ENCODE measurements around the gene FGFR4.
A peak's percentile ranks its signal among the peaks of the same experiment; 100 is the strongest.

FGFR4 gene

GRCh38 chr5:177130211-177131018, 43.7 kb downstream of the FGFR4 start:
- Histone ChIP-seq H3K27ac (no peak overlapping the region), H3K4me1 (peaks cover 39% of the 10 kb centered on the region), H4K20me1 (no peaks in the 10 kb centered on the region), H3K9me3 (no peaks in the 10 kb centered on the region), H3K9ac (no peak overlapping the region), H3K4me3 (no peak overlapping the region), H3K27me3 (no peaks in the 10 kb centered on the region), H3K36me3 (peaks cover 4% of the 10 kb centered on the region), H3K4me2 (no peak overlapping the region)
- no peak for TF ChIP-seq Cebpa-rat (IDR thresholded peaks at IDR 0.05)

DNA sequence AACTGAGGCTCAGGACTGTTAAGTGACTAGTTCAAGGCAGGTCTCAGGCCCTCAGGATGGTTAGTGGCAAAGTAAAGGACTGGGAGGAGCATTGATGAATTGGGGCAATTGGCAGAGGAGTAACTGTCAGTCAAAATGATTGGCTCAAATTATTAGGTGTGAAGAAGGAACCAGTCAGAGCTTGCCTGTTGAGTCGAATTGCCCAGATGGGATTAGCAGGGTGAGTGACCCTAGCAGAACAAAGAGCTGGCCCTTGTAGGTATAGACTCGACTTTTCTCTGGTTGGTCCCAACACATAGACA, 44.3 kb downstream of the FGFR4 start:
- Histone ChIP-seq H3K9me3 (no peaks in the 10 kb centered on the region), H3K4me1 (peaks cover 43% of the 10 kb centered on the region), H3K27me3 (no peaks in the 10 kb centered on the region), H3K36me3 (peaks cover 10% of the 10 kb centered on the region), H4K20me1 (no peaks in the 10 kb centered on the region), H3K4me3 (no peak overlapping the region), H3K27ac (no peak overlapping the region), H3K4me2 (no peak overlapping the region), H3K9ac (no peak overlapping the region)
- no peak for TF ChIP-seq Cebpa-rat (IDR thresholded peaks at IDR 0.05)

GRCh38 chr5:177131352-177132135, 44.8 kb downstream of the FGFR4 start:
- Histone ChIP-seq H4K20me1 (peaks cover 2% of the 10 kb centered on the region), H3K4me1 (peaks cover 49% of the 10 kb centered on the region), H3K4me3 (no peak overlapping the region), H3K9me3 (no peaks in the 10 kb centered on the region), H3K9ac (no peak overlapping the region), H3K27me3 (no peaks in the 10 kb centered on the region), H3K4me2 (no peak overlapping the region), H3K36me3 (peaks cover 14% of the 10 kb centered on the region), H3K27ac (no peak overlapping the region)
- TF ChIP-seq Cebpa-rat (IDR thresholded peaks at IDR 0.05), result no peak

DNA sequence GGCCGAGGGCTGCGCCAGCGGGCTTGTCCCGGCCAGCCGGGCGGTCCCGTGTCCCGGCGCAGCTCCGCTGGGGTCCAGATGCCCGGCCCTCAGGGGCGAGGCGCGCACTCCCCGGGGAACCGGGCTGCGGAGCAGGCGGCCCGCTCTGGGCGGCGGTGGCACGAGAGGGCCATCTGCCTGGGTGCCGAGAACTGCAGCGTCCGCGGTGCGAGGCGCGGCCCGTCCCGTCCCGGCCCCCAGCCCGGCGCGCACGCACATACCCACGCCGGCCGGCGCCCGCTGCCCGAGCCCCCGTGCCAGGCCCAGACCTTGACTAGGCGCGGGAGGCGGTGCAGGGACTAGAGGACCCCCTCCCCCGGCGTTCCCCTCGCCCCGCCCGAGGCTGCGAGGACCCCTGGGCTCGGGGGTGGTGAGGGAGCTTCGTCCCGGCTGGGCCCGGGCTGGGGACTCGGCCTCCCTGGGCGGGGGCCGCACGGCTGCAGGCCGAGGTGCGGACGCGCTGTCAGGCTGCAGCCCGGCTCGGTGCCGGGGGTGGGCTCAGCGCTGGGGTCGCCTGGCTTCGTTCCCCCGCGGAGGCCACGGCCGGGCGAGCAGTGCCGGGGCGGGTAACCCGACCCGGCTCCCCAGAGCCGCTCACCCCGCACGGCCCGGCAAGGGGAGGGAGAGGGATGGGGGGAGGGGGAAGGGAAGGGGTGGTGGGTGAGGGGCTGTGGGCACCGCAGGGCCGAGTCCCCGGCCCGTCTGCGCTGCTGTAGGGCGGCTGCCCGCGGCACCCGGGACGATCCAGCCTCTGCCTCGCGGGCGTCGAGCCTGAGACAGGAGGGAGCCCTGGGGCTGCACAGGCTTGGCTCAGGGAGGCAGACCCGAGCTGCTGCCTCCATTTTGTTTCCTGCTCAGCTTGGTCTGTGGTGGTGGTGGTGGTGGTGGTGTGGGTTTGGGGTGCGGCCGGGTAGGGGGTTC, 45.7 kb downstream of the FGFR4 start:
- TF ChIP-seq Cebpa-rat (IDR thresholded peaks at IDR 0.05), result no peak
- H3K27ac ChIP-seq, result peak overlapping the region; percentile 95
- no peak overlapping the region for H3K4me3 ChIP-seq
- peaks cover 22% of the 10 kb centered on the region for H3K36me3 ChIP-seq
- no peaks in the 10 kb centered on the region for H3K9me3 ChIP-seq
- H4K20me1 ChIP-seq, result peaks cover 11% of the 10 kb centered on the region
- H3K4me2 ChIP-seq, result peak overlapping the region; percentile 99
- no peaks in the 10 kb centered on the region for H3K27me3 ChIP-seq
- H3K4me1 ChIP-seq, result peaks cover 57% of the 10 kb centered on the region
- H3K9ac ChIP-seq, result no peak overlapping the region

GRCh38 chr5:177133096-177133852, 46.6 kb downstream of the FGFR4 start, which contains the start of gene NSD1:
TSS of gene NSD1 (plus strand) at chr5:177133773. CDS start at chr5:177135104, 1,331 bp downstream.
- no peaks in the 10 kb centered on the region for H3K9me3 ChIP-seq
- TF ChIP-seq Cebpa-rat (IDR thresholded peaks at IDR 0.05), result no peak
- peak within 1 kb of the TSS; percentile 93 for H3K9ac ChIP-seq
- peak within 1 kb of the TSS; percentile 99 for H3K4me2 ChIP-seq
- peaks cover 31% of the 10 kb centered on the region for H3K36me3 ChIP-seq
- H3K27me3 ChIP-seq, result no peaks in the 10 kb centered on the region
- H3K4me3 ChIP-seq, result peak within 1 kb of the TSS; percentile 83
- H4K20me1 ChIP-seq, result peaks cover 15% of the 10 kb centered on the region
- H3K27ac ChIP-seq, result peak within 1 kb of the TSS; percentile 95
- H3K4me1 ChIP-seq, result peaks cover 64% of the 10 kb centered on the region

DNA sequence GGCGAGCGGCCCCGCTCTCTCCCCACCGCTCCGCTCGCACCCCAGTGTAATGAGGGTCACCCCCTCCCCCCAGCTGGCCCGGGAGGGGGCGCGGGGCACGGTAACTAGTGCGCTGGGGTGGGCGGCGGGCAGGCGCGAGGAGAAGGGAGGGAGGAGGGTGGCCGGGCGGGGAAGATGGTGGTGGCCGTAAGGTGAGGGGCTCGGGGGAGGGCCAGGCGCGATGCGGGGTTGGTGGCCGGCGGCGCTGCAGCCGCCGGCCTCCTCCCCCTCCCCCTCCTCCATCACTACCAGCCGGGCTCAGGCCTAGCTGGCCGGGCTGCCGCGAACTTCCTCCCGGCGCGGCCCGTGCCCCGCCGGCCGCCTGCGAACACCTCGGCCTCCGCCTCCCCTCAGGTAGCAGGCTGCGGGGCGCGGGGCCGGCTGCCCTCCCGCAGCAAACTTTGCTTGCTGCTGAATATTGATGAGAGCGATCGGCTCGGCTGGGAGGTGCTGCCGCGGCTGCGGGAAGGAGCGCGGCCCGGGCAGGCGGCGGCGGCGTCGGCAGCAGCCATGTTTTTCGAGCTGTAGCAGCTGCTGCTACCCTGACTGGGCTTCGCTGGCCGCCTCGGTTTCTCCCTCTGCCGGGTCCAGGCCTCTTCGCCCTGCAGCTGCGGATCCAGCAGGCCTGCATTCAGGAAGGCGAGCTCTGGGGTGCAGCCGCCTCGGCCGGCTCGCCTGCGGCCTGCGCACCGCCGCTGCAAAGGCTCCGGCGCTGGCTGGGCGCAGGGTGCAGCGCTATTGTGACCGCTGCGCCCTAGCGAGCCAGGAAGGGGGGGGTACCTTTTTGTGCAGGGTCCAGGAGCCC, 47.4 kb downstream of the FGFR4 start:
- Histone ChIP-seq H3K27ac (peak overlapping the region; percentile 95), H3K36me3 (peaks cover 38% of the 10 kb centered on the region), H3K4me1 (peaks cover 57% of the 10 kb centered on the region), H3K4me2 (peak overlapping the region; percentile 99), H4K20me1 (peaks cover 17% of the 10 kb centered on the region), H3K4me3 (peak overlapping the region; percentile 83), H3K9ac (peak overlapping the region; percentile 93), H3K9me3 (no peaks in the 10 kb centered on the region), H3K27me3 (no peaks in the 10 kb centered on the region)
- TF ChIP-seq Cebpa-rat (IDR thresholded peaks at IDR 0.05), result no peak

GRCh38 chr5:177134697-177135225, 48.0 kb downstream of the FGFR4 start:
- H3K4me3 ChIP-seq, result peak overlapping the region; percentile 83
- peaks cover 50% of the 10 kb centered on the region for H3K4me1 ChIP-seq
- H3K9me3 ChIP-seq, result no peaks in the 10 kb centered on the region
- peaks cover 24% of the 10 kb centered on the region for H4K20me1 ChIP-seq
- H3K9ac ChIP-seq, result peak overlapping the region; percentile 93
- no peaks in the 10 kb centered on the region for H3K27me3 ChIP-seq
- no peak for TF ChIP-seq Cebpa-rat (IDR thresholded peaks at IDR 0.05)
- peak overlapping the region; percentile 95 for H3K27ac ChIP-seq
- peaks cover 43% of the 10 kb centered on the region for H3K36me3 ChIP-seq
- H3K4me2 ChIP-seq, result peak overlapping the region; percentile 99

GRCh38 chr5:177140312-177140711, 53.6 kb downstream of the FGFR4 start:
- Histone ChIP-seq H3K36me3 (peaks cover 95% of the 10 kb centered on the region), H3K9ac (no peak overlapping the region), H4K20me1 (peaks cover 79% of the 10 kb centered on the region), H3K4me2 (no peak overlapping the region), H3K27ac (no peak overlapping the region), H3K4me1 (peaks cover 31% of the 10 kb centered on the region), H3K9me3 (no peaks in the 10 kb centered on the region), H3K27me3 (no peaks in the 10 kb centered on the region), H3K4me3 (no peak overlapping the region)
- TF ChIP-seq Cebpa-rat (IDR thresholded peaks at IDR 0.05), result peak; percentile 24; the same call in 1 of the 2 replicates
